ENCODE data around the gene SUGP1. TPM values are rescaled to one million over a fixed set of nuclear protein-coding genes. Genes with fewer than 3 reads are reported as not detected.

The SUGP1 gene
- polyA plus RNA-seq, 1 experiment, result 25.2 TPM

DNA sequence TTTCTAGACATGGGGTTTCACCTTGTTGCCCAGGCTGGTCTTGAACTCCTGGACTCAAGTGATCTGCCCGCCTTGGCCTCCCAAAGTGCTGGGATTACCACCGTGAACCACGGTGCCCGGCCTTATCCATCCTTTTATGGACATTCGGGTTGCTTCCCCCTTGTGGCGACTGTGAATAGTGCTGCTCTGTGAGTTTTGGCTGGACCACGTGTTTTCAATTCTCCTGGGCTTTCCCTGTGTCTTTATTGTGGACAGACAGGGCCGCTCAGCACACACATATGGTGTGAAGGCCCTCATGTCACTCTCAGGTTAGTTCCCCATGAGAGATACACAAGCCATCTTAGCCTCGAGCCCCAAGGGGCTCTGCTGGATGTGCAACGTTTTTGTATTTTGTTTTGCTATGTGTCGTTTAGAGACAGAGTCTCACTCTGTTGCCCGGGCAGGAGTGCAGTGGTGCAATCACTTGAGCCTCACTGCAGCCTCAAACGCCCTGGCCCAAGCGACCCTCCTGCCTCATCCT lies 40.8 kb upstream of the SUGP1 start:
- ChIA-PET CTCF (interaction anchor here (0.6 to 9.8 kb wide), 3 partner anchors 9 to 677 kb away, joined by 3 to 147 read pairs (median 3); no protein-coding TSS in a partner anchor), POLR2A (no interaction called here)
- H3K9me3 ChIP-seq (ENCODE audit: control insufficient read depth, insufficient read depth, low read length), result no peaks in the 10 kb centered on the region
- TF ChIP-seq, protein P1, sequence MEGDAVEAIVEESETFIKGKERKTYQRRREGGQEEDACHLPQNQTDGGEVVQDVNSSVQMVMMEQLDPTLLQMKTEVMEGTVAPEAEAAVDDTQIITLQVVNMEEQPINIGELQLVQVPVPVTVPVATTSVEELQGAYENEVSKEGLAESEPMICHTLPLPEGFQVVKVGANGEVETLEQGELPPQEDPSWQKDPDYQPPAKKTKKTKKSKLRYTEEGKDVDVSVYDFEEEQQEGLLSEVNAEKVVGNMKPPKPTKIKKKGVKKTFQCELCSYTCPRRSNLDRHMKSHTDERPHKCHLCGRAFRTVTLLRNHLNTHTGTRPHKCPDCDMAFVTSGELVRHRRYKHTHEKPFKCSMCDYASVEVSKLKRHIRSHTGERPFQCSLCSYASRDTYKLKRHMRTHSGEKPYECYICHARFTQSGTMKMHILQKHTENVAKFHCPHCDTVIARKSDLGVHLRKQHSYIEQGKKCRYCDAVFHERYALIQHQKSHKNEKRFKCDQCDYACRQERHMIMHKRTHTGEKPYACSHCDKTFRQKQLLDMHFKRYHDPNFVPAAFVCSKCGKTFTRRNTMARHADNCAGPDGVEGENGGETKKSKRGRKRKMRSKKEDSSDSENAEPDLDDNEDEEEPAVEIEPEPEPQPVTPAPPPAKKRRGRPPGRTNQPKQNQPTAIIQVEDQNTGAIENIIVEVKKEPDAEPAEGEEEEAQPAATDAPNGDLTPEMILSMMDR (IDR thresholded peaks at IDR 0.05; ENCODE audit: low read depth, low read length), result peak; percentile 77
- no peak overlapping the region for H3K4me3 ChIP-seq (ENCODE audit: low read depth, low read length)
- DNase-seq (ENCODE audit: low read depth, low spot score), result peak; percentile 58
- no peaks in the 10 kb centered on the region for H3K27me3 ChIP-seq (ENCODE audit: control insufficient read depth, insufficient read depth, low read length)
- H3K27ac ChIP-seq (ENCODE audit: low read depth, low read length), result no peak overlapping the region

GRCh38 chr19:19356901-19357566 lies 36.7 kb upstream of the SUGP1 start:
- Histone ChIP-seq H3K27ac (ENCODE audit: low read depth, low read length) (no peak overlapping the region), H3K27me3 (ENCODE audit: control insufficient read depth, insufficient read depth, low read length) (no peaks in the 10 kb centered on the region), H3K9me3 (ENCODE audit: control insufficient read depth, insufficient read depth, low read length) (no peaks in the 10 kb centered on the region), H3K4me3 (ENCODE audit: low read depth, low read length) (no peak overlapping the region)
- DNase-seq (ENCODE audit: low read depth, low spot score), result no peak
- ChIA-PET CTCF (interaction anchor here (0.7 to 2.5 kb wide), 3 partner anchors 14 to 133 kb away, joined by 3 to 11 read pairs (median 9); no protein-coding TSS in a partner anchor), POLR2A (interaction anchor here (0.7 kb wide), 1 partner anchor 33 kb away, joined by 3 read pairs; no protein-coding TSS in a partner anchor)
- TF ChIP-seq, protein P1 (IDR thresholded peaks at IDR 0.05; ENCODE audit: low read depth, low read length), result no peak

DNA sequence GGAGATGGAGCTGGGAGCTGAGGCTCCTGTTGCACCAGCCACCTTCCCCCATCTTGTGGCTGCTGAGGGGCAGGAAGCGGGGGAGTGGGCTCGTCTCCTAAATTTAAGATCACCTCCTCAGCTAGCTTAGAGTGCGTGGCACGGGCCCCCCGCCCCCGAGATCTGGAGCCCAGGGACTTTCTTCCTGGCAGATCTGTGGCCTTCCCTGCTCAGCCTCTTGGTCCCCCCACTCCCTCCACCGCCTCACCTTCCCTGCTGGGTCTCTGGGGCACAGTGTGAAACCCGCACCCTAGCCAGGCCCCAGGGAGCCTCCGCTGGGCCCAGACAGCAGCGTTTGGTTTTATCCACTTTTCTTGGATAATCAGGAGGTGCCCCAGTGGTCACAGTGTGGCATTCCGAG lies 36.2 kb upstream of the SUGP1 start:
- H3K4me3 ChIP-seq (ENCODE audit: low read depth, low read length), result no peak overlapping the region
- H3K9me3 ChIP-seq (ENCODE audit: control insufficient read depth, insufficient read depth, low read length), result no peaks in the 10 kb centered on the region
- no peak overlapping the region for H3K27ac ChIP-seq (ENCODE audit: low read depth, low read length)
- DNase-seq (ENCODE audit: low read depth, low spot score), result no peak
- ChIA-PET CTCF (interaction anchor here (2.5 kb wide), 1 partner anchor 134 kb away, joined by 9 read pairs; no protein-coding TSS in a partner anchor), POLR2A (no interaction called here)
- no peaks in the 10 kb centered on the region for H3K27me3 ChIP-seq (ENCODE audit: control insufficient read depth, insufficient read depth, low read length)
- TF ChIP-seq, protein P1 (IDR thresholded peaks at IDR 0.05; ENCODE audit: low read depth, low read length), result no peak

- H3K9me3 ChIP-seq (ENCODE audit: control insufficient read depth, insufficient read depth, low read length), result no peaks in the 10 kb centered on the region
Measured at GRCh38 chr19:19355606-19356139, 35.4 kb upstream of the SUGP1 start.

More at GRCh38 chr19:19355606-19356139, 35.4 kb upstream of the SUGP1 start:
- Histone ChIP-seq H3K27me3 (ENCODE audit: control insufficient read depth, insufficient read depth, low read length) (no peaks in the 10 kb centered on the region), H3K4me3 (ENCODE audit: low read depth, low read length) (no peak overlapping the region), H3K27ac (ENCODE audit: low read depth, low read length) (no peak overlapping the region)
- TF ChIP-seq, protein P1 (IDR thresholded peaks at IDR 0.05; ENCODE audit: low read depth, low read length), result no peak
- POLR2A ChIA-PET, result no interaction called here
- DNase-seq (ENCODE audit: low read depth, low spot score), result no peak
- CTCF ChIA-PET, result no interaction called here

Measured in AG04450 (cell line).